HG02970 (cell line): ENCODE measurements around the gene MAP3K3.

Experiments
- ATAC-seq: cut with Tn5 transposase; IDR thresholded peaks from one replicate; pipeline ENCODE4 v1.9.1; 2021; ENCODE audit warnings: mild to moderate bottlenecking, moderate library complexity, moderate number of reproducible peaks; ENCODE audit not compliant: unreplicated experiment, low FRiP score

The MAP3K3 gene

DNA sequence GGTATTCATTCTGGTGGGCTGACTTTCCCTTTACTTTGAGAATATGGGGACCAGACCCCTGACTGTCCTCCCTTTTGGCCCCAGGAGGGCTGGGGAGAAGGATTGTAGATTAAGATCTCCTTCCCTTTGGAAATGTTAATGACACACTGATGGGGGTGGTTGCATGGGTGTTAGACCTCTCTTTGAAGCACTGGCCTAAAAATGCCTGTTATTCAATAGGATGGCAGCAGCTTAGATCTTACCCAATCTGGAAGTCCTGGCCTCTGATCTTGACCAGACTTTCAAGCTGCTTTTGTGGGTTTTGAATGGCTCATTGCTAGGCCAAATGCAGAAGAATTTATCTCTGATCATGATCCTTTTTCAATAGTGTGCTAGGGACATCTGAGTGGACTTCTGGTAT is 25.7 kb downstream of the MAP3K3 start:
- no peak for ATAC-seq

DNA sequence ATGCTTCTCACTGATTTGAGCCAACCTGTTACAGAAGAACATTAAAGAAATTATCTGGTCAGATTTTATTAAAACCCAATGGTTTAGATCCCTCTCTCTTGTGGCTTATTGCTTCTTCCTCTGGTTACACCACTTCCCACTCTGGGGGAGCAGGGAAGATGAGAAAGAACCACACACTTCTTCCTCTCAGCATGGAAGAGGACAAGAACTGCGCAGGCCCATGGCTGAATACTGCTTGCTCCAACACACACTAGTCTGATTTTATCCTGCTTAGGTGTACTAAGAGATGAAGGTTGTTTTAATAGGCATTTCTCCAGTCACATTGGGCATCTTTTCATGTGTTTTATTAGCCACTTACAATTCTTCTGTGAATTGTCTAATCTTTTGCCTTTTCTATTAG is 27.6 kb downstream of the MAP3K3 start:
- ATAC-seq, result no peak

DNA sequence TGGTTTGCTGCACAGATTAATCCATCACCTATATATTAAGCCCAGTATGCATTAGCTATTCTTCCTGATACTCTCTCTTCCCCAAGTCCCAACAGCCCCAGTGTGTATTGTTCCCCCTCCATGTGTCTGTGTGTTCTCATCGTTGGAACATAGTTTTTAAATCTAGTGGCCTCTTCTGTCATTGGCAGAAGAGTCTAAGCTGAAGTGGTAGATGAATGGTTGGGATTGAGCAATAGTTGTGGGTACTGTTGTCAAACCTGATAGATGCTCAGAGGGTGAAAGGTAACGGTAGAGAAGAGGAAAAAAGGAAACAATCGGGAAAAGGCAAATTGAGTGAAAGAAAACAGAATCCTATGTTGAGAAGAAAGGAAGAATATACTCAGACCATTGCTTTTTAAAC is 29.9 kb downstream of the MAP3K3 start:
- ATAC-seq, result no peak

DNA sequence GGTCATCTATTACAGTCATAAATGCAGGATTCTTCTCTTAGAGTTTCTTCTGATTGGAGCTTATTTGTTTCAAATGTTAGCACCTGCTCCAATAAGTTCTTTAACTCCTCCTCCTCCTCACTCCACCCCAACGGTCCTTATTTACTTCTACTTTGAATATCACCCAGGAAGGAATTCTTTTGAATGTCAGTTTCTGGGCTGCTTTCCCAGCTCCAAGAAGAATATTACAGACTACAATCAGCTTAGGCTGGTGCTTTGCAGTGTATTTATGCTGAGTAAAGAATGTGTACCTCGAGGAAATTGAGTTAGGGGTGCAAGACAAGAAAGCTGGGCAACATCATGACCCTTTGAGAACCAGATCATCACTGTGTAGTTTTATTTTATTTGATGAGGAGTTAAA is 30.8 kb downstream of the MAP3K3 start:
- ATAC-seq, result no peak

DNA sequence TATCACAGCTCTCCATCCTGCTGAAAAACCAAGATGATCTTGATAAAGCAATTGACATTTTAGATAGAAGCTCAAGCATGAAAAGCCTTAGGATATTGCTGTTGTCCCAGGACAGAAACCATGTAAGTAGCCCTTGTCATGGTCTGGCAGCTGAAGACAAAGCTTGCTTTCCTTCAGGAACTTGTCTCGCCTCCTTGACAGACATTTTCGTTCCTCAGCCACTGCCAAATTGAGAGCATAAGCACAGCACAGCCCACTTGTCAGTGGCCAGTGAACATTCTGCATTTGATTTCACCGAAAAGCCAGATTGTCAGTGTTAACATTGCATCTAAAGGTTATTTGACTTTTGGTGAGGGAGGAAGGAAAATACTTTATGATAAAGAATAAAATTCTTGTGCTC is 35.6 kb downstream of the MAP3K3 start:
- ATAC-seq, result no peak

DNA sequence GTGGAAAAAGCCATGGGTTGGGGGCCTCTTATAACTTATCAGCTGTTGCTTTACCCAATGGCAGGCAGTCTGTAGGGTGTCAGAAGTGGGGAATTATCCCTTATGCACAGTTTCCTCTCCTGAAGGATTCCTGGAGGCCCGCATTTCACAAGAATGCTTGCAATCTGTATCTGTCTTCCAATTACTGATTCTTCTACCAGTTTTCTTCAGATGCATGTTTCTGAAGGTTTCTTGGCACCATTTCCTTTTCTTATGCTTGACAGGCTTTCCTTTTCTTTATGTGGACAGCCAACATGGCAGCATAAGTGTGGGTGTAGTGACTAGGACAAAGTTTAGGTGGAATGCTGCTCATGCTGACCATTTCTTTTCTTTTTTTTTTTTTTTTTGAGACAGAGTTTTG is 36.1 kb downstream of the MAP3K3 start:
- ATAC-seq, result no peak

DNA sequence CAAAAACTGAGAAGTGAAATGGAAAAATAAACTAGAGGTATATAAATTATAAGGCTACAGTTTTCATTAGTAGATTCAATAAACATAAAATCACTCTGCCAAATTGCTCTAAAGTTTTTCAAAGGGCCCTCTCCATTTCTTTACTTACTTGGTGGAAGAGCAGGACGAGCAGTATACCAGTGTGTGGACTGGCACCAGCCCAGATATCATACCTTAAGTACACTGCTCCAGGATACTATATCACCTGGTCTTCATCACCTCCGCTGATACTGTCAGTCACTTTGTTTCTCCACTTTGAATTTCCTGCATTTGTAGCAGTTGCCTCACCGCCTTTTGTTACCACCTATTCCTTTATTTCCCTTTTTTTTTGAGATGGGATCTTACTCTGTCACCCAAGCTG is 37.6 kb downstream of the MAP3K3 start:
- ATAC-seq, result no peak

DNA sequence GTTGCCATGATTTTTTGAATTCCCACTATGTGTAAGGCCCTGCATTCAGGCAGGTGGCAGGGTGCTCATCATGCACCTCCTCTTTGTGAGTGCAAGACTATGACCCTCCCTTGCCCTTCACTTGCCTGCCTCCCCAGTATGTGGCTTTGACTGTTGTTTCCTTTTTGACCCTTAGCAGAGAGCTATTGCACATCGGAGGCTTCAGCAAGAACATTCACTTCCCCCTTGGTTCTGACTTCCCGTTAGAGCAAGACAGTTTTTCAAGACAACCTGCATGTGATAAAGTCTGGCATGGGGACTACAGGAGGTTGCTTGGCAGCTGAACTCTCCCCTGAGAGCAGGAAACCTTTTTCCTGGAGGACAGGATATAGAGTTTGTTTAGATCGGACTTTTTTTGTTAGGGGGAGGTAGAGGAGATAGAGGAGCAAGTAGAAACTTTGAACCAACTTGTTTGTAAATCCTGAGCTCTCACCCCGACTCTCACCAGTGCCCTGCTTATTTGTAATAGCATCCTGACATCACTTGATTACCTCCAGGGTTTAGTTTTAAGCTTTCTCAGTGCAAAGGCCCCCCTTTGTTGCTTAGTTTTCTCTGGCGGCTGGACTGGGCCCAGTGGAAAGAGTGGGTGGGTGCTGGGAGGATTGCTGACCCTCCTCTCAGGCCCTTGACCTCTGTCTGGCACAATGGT is 43.5 kb downstream of the MAP3K3 start:
- no peak for ATAC-seq

DNA sequence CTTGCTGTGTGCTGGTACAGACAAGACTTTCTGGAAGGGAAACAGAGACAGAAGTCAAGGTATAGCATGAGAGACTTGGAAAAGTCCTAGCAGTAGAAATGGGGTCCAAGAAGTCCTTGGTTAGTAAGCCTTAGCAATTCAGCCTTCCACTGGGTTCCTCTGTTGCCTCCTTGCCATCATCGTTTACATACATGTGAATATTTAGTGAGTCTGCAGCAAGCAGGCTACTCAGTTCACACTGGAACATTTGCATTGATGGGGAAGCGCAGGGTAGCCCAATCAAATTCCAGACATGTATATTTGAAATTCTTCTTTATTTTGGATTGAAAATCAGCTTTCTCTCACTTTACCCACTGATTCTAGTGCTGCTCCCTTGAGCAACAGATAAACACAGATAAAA is 50.6 kb downstream of the MAP3K3 start:
- ATAC-seq, result no peak

DNA sequence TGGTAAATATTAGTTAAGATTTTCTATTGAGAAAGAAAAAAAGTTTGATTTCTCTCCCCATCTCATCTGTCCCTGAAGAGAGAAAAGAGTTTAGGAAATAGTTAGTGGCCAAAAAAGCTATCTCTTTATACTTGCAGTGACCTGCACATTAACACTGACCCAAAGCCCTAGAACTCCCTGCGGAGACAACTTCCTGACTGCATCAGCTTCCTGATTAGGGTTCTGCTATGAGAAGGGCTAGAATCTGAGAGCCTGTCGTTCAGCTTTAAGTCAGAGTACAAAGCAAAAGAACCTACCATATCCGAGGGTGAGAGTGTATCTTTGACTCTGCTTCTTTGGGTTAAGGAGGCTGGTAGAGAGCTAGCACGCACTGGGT is 53.0 kb downstream of the MAP3K3 start:
- no peak for ATAC-seq

DNA sequence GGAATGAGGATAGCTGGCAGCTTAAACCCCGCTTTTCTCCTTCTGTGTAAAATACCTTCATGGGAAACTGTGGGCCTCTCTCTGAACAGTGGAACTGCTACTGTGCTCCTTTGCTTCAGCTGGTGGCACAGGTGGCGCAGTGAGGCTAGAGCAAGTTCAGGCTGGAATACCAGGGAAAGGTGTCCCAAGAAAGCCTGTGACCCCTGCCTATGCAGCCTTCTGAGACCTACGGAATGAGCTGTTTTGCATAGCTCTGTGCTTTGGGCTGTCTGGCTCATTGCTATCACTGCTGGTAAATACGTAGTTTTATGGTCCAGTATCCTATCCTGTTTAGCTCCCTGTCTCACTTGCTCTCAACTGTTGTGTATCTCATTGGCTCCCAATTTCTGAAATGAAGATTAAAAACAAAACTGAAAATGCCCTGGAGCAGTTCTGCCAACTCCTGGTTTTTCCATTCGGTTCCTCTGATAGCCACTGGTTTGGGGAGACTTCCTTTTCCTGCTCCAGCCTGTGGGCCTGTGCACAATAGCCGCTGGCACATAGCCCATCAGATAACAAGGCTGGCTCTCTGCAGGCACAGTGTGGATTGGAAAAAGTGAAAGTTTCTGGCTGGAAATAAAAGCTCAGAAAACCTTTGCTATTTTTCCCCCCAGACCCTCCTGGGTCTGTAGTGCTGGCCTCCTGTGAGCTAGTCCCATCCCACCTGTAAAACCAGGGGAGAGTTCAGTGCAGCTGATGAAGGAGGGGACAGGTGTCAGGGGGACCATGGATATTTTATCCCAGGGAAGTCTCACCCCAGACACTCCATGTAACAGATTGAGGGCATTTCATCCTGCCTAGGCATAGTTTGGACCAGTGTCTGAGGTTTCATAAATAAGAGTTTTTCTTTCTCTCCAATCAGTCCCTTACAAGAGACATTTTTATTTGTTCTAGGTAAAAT is 53.7 kb downstream of the MAP3K3 start:
- ATAC-seq, result no peak

DNA sequence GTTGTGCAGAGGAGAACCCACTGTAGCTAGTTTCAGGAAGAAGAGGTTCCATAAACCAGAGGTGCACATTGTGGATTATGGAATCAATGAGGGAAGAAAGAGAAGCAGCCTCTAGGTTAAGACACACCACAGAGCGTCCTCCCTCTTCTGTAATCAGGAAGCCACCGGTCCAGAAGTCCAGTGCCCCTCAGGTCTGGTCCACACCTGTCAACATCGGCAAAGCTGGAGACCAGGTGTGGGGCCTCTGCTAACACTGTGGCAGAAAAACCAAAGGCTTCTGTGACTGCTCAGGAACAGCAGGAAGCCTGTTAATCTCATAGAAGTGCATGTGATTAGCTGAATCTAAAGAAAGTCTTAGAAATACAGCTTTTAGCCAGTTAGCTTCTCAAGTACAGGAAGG is 54.4 kb downstream of the MAP3K3 start:
- no peak for ATAC-seq

DNA sequence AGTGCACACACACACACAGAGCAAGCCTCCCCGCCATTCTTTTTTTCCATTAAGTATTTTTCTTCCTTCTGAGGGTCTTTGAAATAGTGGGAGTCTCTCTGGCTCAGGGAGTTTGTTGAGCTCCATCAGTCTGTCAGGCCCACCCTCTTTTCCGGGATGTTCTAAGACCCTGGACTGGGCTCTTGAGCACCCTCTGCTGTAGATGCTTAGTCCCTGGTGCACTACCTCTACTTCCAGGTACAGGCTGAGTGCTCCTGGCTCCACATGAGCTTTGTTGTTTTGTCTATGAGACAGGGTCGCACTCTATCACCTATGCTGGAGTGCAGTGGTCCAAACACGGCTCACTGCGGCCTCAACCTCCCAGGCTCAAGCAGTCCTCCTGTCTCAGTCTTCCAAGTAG is 57.0 kb downstream of the MAP3K3 start:
- ATAC-seq, result no peak

DNA sequence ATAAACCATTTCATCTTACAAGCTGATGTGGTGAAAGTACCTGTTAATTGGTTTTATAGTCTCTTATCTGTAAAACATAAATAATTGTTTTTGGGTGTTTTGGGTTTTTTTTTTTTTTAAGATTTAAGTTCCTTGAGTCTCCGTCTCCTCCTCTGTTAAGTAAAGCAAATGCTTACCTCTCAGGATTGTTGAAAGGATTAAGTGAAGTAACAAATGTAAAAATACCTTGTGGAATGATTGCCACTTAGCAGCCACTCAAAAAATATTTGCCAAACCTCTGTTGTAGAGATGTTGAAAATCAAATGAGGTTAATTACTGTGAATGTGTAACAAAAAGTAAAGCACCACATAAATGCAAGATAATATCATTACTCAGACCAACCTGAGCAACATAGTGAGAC is 58.5 kb downstream of the MAP3K3 start:
- no peak for ATAC-seq

DNA sequence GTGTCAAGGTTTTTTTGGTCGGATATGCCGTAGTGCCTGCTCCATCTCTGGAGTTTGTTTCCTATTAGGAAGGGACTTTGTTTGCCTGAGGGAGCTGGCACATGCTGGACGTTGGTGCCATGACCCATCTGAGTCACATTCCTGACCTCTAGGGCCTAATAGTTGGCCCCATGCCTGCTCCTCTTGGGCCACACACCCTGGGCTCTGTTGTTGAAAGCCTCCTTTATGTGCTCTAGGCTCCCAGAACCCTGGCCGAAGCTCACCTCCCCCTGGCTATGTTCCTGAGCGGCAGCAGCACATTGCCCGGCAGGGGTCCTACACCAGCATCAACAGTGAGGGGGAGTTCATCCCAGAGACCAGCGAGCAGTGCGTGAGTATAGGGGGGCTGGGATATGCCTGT is 59.3 kb downstream of the MAP3K3 start:
- no peak for ATAC-seq

DNA sequence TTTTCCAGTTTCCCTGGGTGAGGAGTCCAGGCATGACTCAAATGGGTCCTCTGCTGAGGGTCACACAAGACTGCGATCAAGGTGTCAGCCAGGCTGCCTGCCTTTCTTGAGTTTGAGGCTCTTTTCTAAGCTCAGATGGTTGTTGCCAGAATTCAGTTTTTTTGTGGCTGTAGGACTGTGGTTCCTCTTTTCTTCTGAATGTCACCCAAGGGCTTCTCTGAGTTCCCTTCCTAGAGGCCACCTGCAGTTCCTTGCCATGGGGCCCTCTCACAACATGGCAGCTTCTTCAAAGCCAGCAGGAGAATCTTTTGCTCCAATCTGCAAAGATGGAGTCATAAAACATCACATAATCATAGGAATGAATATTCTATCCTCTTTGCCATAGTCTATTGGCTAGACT is 60.2 kb downstream of the MAP3K3 start:
- ATAC-seq, result no peak

DNA sequence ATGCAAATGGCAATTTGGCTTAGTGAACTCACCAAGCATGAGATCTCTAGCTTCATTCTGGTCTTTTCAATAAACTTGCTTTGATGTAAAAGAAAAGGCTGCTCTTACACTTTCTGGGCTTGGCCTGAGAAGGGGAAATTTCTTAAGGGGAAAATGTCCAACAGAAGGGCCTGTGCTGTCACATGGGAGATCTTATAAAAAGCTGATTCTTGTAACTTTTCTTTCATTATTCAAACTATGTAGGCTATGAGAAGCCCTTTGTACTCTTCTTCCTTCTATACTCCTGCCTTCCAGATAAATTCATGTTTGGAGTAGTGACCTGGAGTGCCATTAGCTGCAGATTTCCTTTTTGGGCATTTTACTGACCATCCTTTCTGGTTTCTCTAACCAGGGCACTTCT is 60.8 kb downstream of the MAP3K3 start:
- ATAC-seq, result no peak

DNA sequence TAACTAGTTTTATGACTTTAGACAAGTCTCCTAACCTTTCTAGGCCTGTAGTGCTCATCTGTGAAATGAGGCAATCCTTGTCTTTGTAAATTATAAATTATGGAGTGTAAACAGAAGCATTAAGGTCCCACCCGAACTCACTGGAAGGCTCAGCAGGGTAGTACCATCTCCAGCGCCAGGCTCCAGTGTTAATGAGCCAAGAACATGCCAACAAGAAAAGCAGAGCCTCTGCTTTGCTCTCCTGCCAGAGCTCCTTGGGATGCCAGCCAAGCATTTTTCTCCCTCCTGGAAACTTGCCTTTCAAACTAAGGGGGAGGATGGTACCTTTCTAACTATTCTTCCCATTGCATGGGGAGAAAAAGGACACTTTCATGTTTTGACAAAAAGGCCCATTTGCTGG is 62.8 kb downstream of the MAP3K3 start:
- ATAC-seq, result no peak

DNA sequence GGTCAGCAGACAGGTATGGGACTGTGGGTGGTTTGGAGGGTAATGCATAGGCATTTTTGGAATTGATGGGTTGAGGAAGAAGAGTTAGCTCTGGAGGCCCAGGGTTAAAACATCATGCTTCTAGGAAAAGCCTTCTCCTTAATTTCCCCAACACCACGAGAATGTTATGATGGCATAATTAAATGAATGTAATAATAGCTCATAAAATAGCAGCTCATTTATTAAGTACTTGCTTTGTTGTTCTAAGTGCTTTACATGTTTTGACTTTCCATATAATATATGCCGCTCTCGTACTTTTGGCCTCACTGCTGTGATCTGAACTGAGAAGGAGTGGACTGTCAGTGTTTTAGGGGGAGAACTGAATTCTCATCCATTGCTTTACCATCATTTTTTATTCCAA is 63.4 kb downstream of the MAP3K3 start:
- ATAC-seq, result no peak

DNA sequence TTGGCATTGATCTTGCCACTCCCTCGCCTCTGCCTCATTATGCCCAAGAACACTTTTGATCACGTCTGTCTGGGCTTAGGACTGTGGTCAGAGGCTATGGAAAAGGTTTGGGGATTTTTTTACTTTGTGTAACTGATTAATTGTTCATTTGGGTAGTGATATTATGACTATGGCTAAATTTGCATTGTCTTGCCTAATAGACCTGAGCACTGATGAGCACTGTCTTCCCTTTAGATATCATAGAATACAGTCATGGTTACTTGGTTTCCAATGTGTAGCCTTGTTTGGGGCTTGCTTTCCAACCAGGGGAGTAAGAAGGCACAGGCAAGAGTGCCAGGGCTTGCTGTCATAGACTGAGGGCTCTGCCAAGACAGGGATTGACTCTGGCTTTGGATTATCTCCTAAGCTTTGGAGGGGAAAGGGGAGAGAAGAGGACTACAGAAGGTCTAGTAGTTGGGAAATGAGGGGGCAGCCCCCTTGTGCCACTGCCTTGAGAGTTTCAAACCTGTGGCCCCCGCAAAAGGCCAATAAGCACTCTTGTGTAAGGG is 64.0 kb downstream of the MAP3K3 start:
- no peak for ATAC-seq

DNA sequence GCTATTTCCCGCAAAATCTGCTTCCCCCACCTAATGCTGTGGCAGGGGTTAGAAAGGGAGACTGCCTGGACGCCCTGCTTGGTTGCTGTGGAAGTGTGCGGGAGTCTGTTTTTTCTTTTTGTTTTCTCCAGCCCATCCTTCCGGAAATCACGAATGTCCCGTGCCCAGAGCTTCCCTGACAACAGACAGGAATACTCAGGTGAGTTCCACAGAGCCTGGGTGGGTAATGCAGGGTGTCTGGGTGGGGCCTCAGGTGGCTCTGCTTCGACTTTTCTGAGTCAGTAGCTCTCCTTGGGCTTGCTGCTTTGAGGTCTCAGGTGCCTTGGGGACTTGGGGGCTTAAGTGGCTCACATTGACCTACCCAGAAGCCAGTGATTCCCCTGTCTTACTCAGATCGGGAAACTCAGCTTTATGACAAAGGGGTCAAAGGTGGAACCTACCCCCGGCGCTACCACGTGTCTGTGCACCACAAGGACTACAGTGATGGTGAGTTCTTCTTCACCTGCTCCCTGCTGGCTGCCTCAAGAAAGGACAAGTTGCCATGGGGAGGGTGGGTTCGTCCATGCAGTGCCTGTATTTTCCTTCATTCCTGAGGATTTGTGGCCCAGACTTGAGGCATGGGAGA is 66.3 kb downstream of the MAP3K3 start:
- ATAC-seq, result no peak
